Measurements from ENCODE around the gene YLPM1. TPM values are rescaled to one million over a fixed set of nuclear protein-coding genes. Genes with fewer than 3 reads are reported as not detected.

Gene YLPM1
- total and polyA plus RNA-seq, 2 donors (not counting 1 experiment from before 2014, with no cell fraction given), result 9.7 to 31.9 TPM

GRCh38 chr14:74868739-74869138, 105.6 kb downstream of the YLPM1 start:
- H3K9me3 ChIP-seq (ENCODE audit: control insufficient read depth, insufficient read depth, low read depth, low read length), result no peaks in the 10 kb centered on the region
- no peak for DNase-seq (ENCODE audit: low read depth in 2 of 2)
- H3K4me2 ChIP-seq (ENCODE audit: extremely low read depth, insufficient read depth, low read length), result no peak overlapping the region
- no peaks in the 10 kb centered on the region for H3K36me3 ChIP-seq (ENCODE audit: control insufficient read depth, insufficient read depth, low read length)
- peaks cover 7% of the 10 kb centered on the region for H3K27me3 ChIP-seq (ENCODE audit: control insufficient read depth, insufficient read depth, low read length)
- TF ChIP-seq EZH2 (IDR thresholded peaks at IDR 0.05; ENCODE audit: low read length, missing control alignments), result no peak
- no peak for TF ChIP-seq CTCF (conservative IDR thresholded peaks at IDR 0.05 in 1 of 2, IDR thresholded peaks at IDR 0.05 in 1 of 2; ENCODE audit: low read depth in 1 of 2, low read length in 2 of 2)
- H3K9ac ChIP-seq (ENCODE audit: insufficient read depth, low read length), result no peak overlapping the region
- H4K20me1 ChIP-seq (ENCODE audit: control insufficient read depth, extremely low read depth, insufficient read depth, low read length), result no peaks in the 10 kb centered on the region
- no peak overlapping the region for H3K4me3 ChIP-seq (replicated peaks in 1 of 4; ENCODE audit: control extremely low read depth in 1 of 4, insufficient read depth in 1 of 4, low read depth in 3 of 4, low read length in 4 of 4)
- H3K4me1 ChIP-seq (ENCODE audit: control insufficient read depth, extremely low read depth, insufficient read depth, low read length), result no peaks in the 10 kb centered on the region
- no peak overlapping the region for H2AFZ ChIP-seq (ENCODE audit: low read length)
- no peaks in the 10 kb centered on the region for H3K79me2 ChIP-seq (ENCODE audit: control insufficient read depth, insufficient read depth, low read length)
- H3K27ac ChIP-seq (ENCODE audit: insufficient read depth, low read length), result no peak overlapping the region

GRCh38 chr14:74871819-74872218, 108.7 kb downstream of the YLPM1 start:
- Histone ChIP-seq H3K9me3 (ENCODE audit: control insufficient read depth, insufficient read depth, low read depth, low read length) (no peaks in the 10 kb centered on the region), H3K4me1 (ENCODE audit: control insufficient read depth, extremely low read depth, insufficient read depth, low read length) (no peaks in the 10 kb centered on the region), H3K9ac (ENCODE audit: insufficient read depth, low read length) (no peak overlapping the region), H3K4me2 (ENCODE audit: extremely low read depth, insufficient read depth, low read length) (no peak overlapping the region), H2AFZ (ENCODE audit: low read length) (no peak overlapping the region), H3K27me3 (ENCODE audit: control insufficient read depth, insufficient read depth, low read length) (peaks cover 4% of the 10 kb centered on the region), H3K36me3 (ENCODE audit: control insufficient read depth, insufficient read depth, low read length) (no peaks in the 10 kb centered on the region), H3K4me3 (replicated peaks in 1 of 4; ENCODE audit: control extremely low read depth in 1 of 4, insufficient read depth in 1 of 4, low read depth in 3 of 4, low read length in 4 of 4) (no peak overlapping the region), H4K20me1 (ENCODE audit: control insufficient read depth, extremely low read depth, insufficient read depth, low read length) (no peaks in the 10 kb centered on the region), H3K79me2 (ENCODE audit: control insufficient read depth, insufficient read depth, low read length) (no peaks in the 10 kb centered on the region), H3K27ac (ENCODE audit: insufficient read depth, low read length) (no peak overlapping the region)
- no peak for DNase-seq (ENCODE audit: low read depth in 2 of 2)
- TF ChIP-seq CTCF (conservative IDR thresholded peaks at IDR 0.05 in 1 of 2, IDR thresholded peaks at IDR 0.05 in 1 of 2; ENCODE audit: low read depth in 1 of 2, low read length in 2 of 2) (no peak), EZH2 (IDR thresholded peaks at IDR 0.05; ENCODE audit: low read length, missing control alignments) (no peak)

- no peak overlapping the region for H3K9ac ChIP-seq (ENCODE audit: insufficient read depth, low read length)
- no peak overlapping the region for H3K4me3 ChIP-seq (replicated peaks in 1 of 4; ENCODE audit: control extremely low read depth in 1 of 4, insufficient read depth in 1 of 4, low read depth in 3 of 4, low read length in 4 of 4)
- H3K9me3 ChIP-seq (ENCODE audit: control insufficient read depth, insufficient read depth, low read depth, low read length), result no peaks in the 10 kb centered on the region
- no peak overlapping the region for H3K4me2 ChIP-seq (ENCODE audit: extremely low read depth, insufficient read depth, low read length)
- H2AFZ ChIP-seq (ENCODE audit: low read length), result no peak overlapping the region
- H3K27me3 ChIP-seq (ENCODE audit: control insufficient read depth, insufficient read depth, low read length), result peaks cover 4% of the 10 kb centered on the region
- no peaks in the 10 kb centered on the region for H4K20me1 ChIP-seq (ENCODE audit: control insufficient read depth, extremely low read depth, insufficient read depth, low read length)
- no peaks in the 10 kb centered on the region for H3K79me2 ChIP-seq (ENCODE audit: control insufficient read depth, insufficient read depth, low read length)
- H3K36me3 ChIP-seq (ENCODE audit: control insufficient read depth, insufficient read depth, low read length), result no peaks in the 10 kb centered on the region
- no peaks in the 10 kb centered on the region for H3K4me1 ChIP-seq (ENCODE audit: control insufficient read depth, extremely low read depth, insufficient read depth, low read length)
- H3K27ac ChIP-seq (ENCODE audit: insufficient read depth, low read length), result no peak overlapping the region
- no peak for DNase-seq (ENCODE audit: low read depth in 2 of 2)
- TF ChIP-seq CTCF (conservative IDR thresholded peaks at IDR 0.05 in 1 of 2, IDR thresholded peaks at IDR 0.05 in 1 of 2; ENCODE audit: low read depth in 1 of 2, low read length in 2 of 2), result no peak
These were observed 112.1 kb downstream of the YLPM1 start for GRCh38 chr14:74875204-74875603.
